Neural progenitor cell (in vitro differentiated cells): Measurements from ENCODE around the gene RHOC. TPM values are rescaled to one million over a fixed set of nuclear protein-coding genes. Genes with fewer than 3 reads are reported as not detected.

ENCODE experiments used
- DNase-seq: peaks from one replicate; pipeline ENCODE4 v3.0.0-alpha.2; 2016; ENCODE audit warnings: low spot score
- H2AFZ ChIP-seq: fragments of 200-600 bp; sonication (generic); replicated peaks from 2 replicates; pipeline ENCODE4 v1.6.1; 2016; ENCODE audit warnings: antibody characterized with exemption
- H3F3A ChIP-seq: fragments of 200-600 bp; sonication (generic); 2 replicates; pipeline ENCODE4 v1.6.1; 2016; ENCODE audit warnings: antibody characterized with exemption, low read depth
- H3K27ac ChIP-seq: fragments of 200-600 bp; sonication (generic); 2 replicates; pipeline ENCODE4 v1.5.1; 2016; ENCODE audit warnings: mild to moderate bottlenecking
- H3K27me3 ChIP-seq: fragments of 200-600 bp; sonication (generic); 2 replicates; pipeline ENCODE4 v1.6.1; 2016; ENCODE audit warnings: mild to moderate bottlenecking, moderate library complexity
- H3K36me3 ChIP-seq: fragments of 200-600 bp; sonication (generic); 2 replicates; pipeline ENCODE4 v1.5.1; 2016
- H3K4me1 ChIP-seq: fragments of 200-600 bp; sonication (generic); 2 replicates; pipeline ENCODE4 v1.6.1; 2016; ENCODE audit warnings: mixed run types
- H3K4me2 ChIP-seq: fragments of 200-600 bp; sonication (generic); 2 replicates; pipeline ENCODE4 v1.6.1; 2016
- H3K4me3 ChIP-seq: fragments of 200-600 bp; sonication (generic); 2 replicates; pipeline ENCODE4 v1.5.1; 2016
- H3K79me2 ChIP-seq: fragments of 200-600 bp; sonication (generic); 2 replicates; pipeline ENCODE4 v1.6.1; 2016; ENCODE audit warnings: low read depth
- H3K9ac ChIP-seq: fragments of 200-600 bp; sonication (generic); 2 replicates; pipeline ENCODE4 v1.6.1; 2016
- H3K9me3 ChIP-seq: fragments of 200-600 bp; sonication (generic); 2 replicates; pipeline ENCODE4 v1.5.1; 2016; ENCODE audit warnings: low read depth
- H4K20me1 ChIP-seq: fragments of 200-600 bp; sonication (generic); 2 replicates; pipeline ENCODE4 v1.6.1; 2016; ENCODE audit warnings: low read depth
- H3K27ac Mint-ChIP-seq: 3 replicates; pipeline ENCODE4 v1.8.0; 2021; ENCODE audit warnings: mixed read lengths
- H3K27me3 Mint-ChIP-seq: 2 replicates; pipeline ENCODE4 v1.8.0; 2022; ENCODE audit warnings: low read depth, mild to moderate bottlenecking, inconsistent platforms, moderate library complexity, mixed read lengths; ENCODE audit not compliant: insufficient read depth
- H3K36me3 Mint-ChIP-seq: 3 replicates; pipeline ENCODE4 v1.8.0; 2021; ENCODE audit warnings: mixed read lengths
- H3K4me1 Mint-ChIP-seq: 3 replicates; pipeline ENCODE4 v1.8.0; 2021; ENCODE audit warnings: mixed read lengths
- H3K4me3 Mint-ChIP-seq: 3 replicates; pipeline ENCODE4 v1.8.0; 2021; ENCODE audit warnings: mild to moderate bottlenecking, moderate library complexity, mixed read lengths
- H3K9me3 Mint-ChIP-seq: 3 replicates; pipeline ENCODE4 v1.8.0; 2020; ENCODE audit warnings: mixed read lengths
- EZH2 ChIP-seq: fragments of 200-600 bp; sonication (generic); IDR thresholded peaks from 2 replicates; pipeline ENCODE4 v1.6.1; 2017; ENCODE audit warnings: antibody characterized with exemption, mild to moderate bottlenecking, moderate library complexity
- EZH2phosphoT487 ChIP-seq: fragments of 200-600 bp; sonication (generic); IDR thresholded peaks from 2 replicates; pipeline ENCODE4 v1.6.1; 2017; ENCODE audit warnings: antibody characterized with exemption
- total RNA-seq: library from RNA; depleted of rRNA; stranded (reverse); fragments of >200 nt; gene quantifications from 2 replicates; pipeline ENCODE4 v1.2.3, GENCODE V29; 2015; ENCODE audit warnings: low replicate concordance
- TF ChIP-seq, protein P1 (sequence below): fragments of 200-600 bp; sonication (generic); IDR thresholded peaks from 2 replicates; pipeline ENCODE4 v1.5.1; 2017; ENCODE audit warnings: antibody characterized with exemption, mild to moderate bottlenecking

The RHOC gene
- total RNA-seq, 1 donor from 2014 or later, result 41.8 TPM

DNA sequence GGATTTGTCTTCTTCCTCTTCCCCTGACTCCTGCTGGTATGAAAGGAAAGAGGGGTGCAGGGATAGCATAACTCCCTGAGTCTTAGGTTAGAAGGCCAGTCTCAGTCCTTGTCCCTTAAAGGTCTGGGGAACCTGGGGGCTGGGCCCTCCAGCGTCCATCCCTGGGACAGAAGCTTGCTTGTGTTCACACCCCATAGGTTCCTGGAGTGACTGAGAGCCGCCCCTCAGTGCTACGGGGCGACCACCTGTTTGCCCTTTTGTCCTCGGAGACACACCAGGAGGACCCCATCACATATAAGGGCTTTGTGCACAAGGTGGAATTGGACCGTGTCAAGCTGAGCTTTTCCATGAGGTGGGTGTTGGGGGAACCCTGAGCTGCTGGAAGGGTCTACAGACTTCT lies 13.1 kb downstream of the RHOC start:
- Histone ChIP-seq H3K9me3 (no peaks in the 10 kb centered on the region), H3K36me3 (no peaks in the 10 kb centered on the region), H4K20me1 (peaks cover 5% of the 10 kb centered on the region), H2AFZ (no peak overlapping the region), H3K27me3 (no peaks in the 10 kb centered on the region), H3K9ac (no peak overlapping the region), H3K79me2 (no peaks in the 10 kb centered on the region), H3K4me3 (no peak overlapping the region), H3K4me1 (no peaks in the 10 kb centered on the region), H3K4me2 (no peak overlapping the region), H3K27ac (no peak overlapping the region), H3F3A (no peaks in the 10 kb centered on the region)
- TF ChIP-seq EZH2, result no peak
- TF ChIP-seq, protein P1, sequence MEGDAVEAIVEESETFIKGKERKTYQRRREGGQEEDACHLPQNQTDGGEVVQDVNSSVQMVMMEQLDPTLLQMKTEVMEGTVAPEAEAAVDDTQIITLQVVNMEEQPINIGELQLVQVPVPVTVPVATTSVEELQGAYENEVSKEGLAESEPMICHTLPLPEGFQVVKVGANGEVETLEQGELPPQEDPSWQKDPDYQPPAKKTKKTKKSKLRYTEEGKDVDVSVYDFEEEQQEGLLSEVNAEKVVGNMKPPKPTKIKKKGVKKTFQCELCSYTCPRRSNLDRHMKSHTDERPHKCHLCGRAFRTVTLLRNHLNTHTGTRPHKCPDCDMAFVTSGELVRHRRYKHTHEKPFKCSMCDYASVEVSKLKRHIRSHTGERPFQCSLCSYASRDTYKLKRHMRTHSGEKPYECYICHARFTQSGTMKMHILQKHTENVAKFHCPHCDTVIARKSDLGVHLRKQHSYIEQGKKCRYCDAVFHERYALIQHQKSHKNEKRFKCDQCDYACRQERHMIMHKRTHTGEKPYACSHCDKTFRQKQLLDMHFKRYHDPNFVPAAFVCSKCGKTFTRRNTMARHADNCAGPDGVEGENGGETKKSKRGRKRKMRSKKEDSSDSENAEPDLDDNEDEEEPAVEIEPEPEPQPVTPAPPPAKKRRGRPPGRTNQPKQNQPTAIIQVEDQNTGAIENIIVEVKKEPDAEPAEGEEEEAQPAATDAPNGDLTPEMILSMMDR, result no peak
- no peak for TF ChIP-seq EZH2phosphoT487
- Mint-ChIP-seq H3K36me3 (peaks cover 36% of the 10 kb centered on the region), H3K27ac (no peak overlapping the region), H3K27me3 (peaks cover 3% of the 10 kb centered on the region), H3K4me1 (no peaks in the 10 kb centered on the region), H3K9me3 (no peaks in the 10 kb centered on the region), H3K4me3 (no peak overlapping the region)
- DNase-seq, result no peak

DNA sequence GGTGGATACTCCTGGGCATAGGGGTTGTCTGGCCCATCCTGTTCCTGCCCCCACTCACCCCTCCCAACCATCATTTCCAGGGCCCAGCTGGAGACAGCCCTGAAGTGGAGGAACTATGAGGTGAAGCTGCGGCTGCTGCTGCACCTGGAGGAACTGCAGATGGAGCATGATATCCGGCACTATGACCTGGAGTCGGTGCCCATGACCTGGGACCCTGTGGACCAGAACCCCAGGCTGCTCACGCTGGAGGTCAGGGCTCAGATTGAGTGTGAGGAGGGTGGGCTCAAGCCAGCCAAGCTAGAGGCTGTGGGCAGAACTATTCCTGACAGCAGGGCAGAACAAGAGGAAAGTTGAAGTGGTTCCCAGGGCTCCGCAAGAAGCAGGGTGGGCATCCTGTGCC lies 14.2 kb downstream of the RHOC start:
- H3K36me3 ChIP-seq, result no peaks in the 10 kb centered on the region
- no peaks in the 10 kb centered on the region for H3K27me3 Mint-ChIP-seq
- no peak overlapping the region for H3K9ac ChIP-seq
- no peak overlapping the region for H3K4me3 Mint-ChIP-seq
- no peaks in the 10 kb centered on the region for H3K9me3 ChIP-seq
- H3K4me3 ChIP-seq, result no peak overlapping the region
- no peak overlapping the region for H3K27ac ChIP-seq
- H3K36me3 Mint-ChIP-seq, result peaks cover 38% of the 10 kb centered on the region
- no peaks in the 10 kb centered on the region for H3K9me3 Mint-ChIP-seq
- no peak for DNase-seq
- H3K4me1 ChIP-seq, result no peaks in the 10 kb centered on the region
- TF ChIP-seq EZH2phosphoT487, result no peak
- no peak for TF ChIP-seq EZH2
- TF ChIP-seq, protein P1, result no peak
- H3K27ac Mint-ChIP-seq, result no peak overlapping the region
- no peaks in the 10 kb centered on the region for H3K27me3 ChIP-seq
- H3K79me2 ChIP-seq, result no peaks in the 10 kb centered on the region
- H4K20me1 ChIP-seq, result peaks cover 9% of the 10 kb centered on the region
- no peaks in the 10 kb centered on the region for H3F3A ChIP-seq
- H3K4me2 ChIP-seq, result no peak overlapping the region
- no peaks in the 10 kb centered on the region for H3K4me1 Mint-ChIP-seq
- H2AFZ ChIP-seq, result no peak overlapping the region

DNA sequence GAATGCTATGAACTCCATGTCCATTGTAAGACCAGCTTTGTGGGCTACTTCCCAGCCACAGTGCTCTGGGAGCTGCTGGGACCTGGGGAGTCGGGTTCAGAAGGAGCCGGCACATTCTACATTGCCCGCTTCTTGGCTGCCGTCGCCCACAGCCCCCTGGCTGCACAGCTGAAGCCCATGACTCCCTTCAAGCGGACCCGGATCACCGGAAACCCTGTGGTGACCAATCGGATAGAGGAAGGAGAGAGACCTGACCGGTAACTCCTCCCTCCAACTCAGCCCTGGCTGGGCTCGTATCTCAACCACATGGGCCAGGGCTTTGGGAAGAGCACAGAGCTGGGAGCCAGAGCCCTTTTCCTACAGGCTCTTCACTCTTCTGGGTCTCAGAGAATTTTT lies 17.1 kb downstream of the RHOC start:
- Mint-ChIP-seq H3K4me3 (no peak overlapping the region), H3K27ac (no peak overlapping the region), H3K4me1 (no peaks in the 10 kb centered on the region), H3K9me3 (no peaks in the 10 kb centered on the region), H3K27me3 (no peaks in the 10 kb centered on the region), H3K36me3 (peaks cover 30% of the 10 kb centered on the region)
- peaks cover 14% of the 10 kb centered on the region for H4K20me1 ChIP-seq
- H3K27me3 ChIP-seq, result no peaks in the 10 kb centered on the region
- no peaks in the 10 kb centered on the region for H3F3A ChIP-seq
- no peak overlapping the region for H3K9ac ChIP-seq
- H3K4me3 ChIP-seq, result no peak overlapping the region
- H3K27ac ChIP-seq, result no peak overlapping the region
- H2AFZ ChIP-seq, result no peak overlapping the region
- H3K36me3 ChIP-seq, result no peaks in the 10 kb centered on the region
- H3K4me1 ChIP-seq, result no peaks in the 10 kb centered on the region
- H3K4me2 ChIP-seq, result no peak overlapping the region
- TF ChIP-seq, protein P1, result no peak
- TF ChIP-seq EZH2, result no peak
- TF ChIP-seq EZH2phosphoT487, result no peak
- no peak for DNase-seq
- no peaks in the 10 kb centered on the region for H3K79me2 ChIP-seq
- H3K9me3 ChIP-seq, result no peaks in the 10 kb centered on the region
